Smooth muscle cell (in vitro differentiated cells): Measurements from ENCODE around the gene NR1H2. TPM values are rescaled to one million over a fixed set of nuclear protein-coding genes. Genes with fewer than 3 reads are reported as not detected.
"Not testable (repeated sequence)": the region's sequence is repeated elsewhere in the genome, so short reads cannot be mapped to it uniquely, and the experiment has no call there.

Experiments used
- DNase-seq: peaks from one replicate; lab custom pipeline; 2025; ENCODE audit not compliant: unreplicated experiment; lab: John Stamatoyannopoulos, UW
- H2AFZ ChIP-seq: fragments of 200-600 bp; sonication (generic); 2 replicates; pipeline ENCODE4 v1.6.0; 2016; ENCODE audit warnings: antibody characterized with exemption, low read depth, mild to moderate bottlenecking
- H3F3A ChIP-seq: fragments of 200-600 bp; sonication (generic); 2 replicates; pipeline ENCODE4 v1.6.0; 2017; ENCODE audit warnings: antibody characterized with exemption, low read depth
- H3K27ac ChIP-seq: fragments of 200-600 bp; sonication (generic); 2 replicates; pipeline ENCODE4 v1.5.1; 2016; ENCODE audit warnings: low read depth, mild to moderate bottlenecking
- H3K27me3 ChIP-seq: fragments of 200-600 bp; sonication (generic); 2 replicates; pipeline ENCODE4 v1.6.1; 2016; ENCODE audit warnings: low read depth, mild to moderate bottlenecking
- H3K36me3 ChIP-seq: fragments of 200-600 bp; sonication (generic); 2 replicates; pipeline ENCODE4 v1.5.1; 2016; ENCODE audit warnings: low read depth
- H3K4me1 ChIP-seq: fragments of 200-600 bp; sonication (generic); 2 replicates; pipeline ENCODE4 v1.5.1; 2016; ENCODE audit warnings: low read depth
- H3K4me2 ChIP-seq: fragments of 200-600 bp; sonication (generic); 2 replicates; pipeline ENCODE4 v1.6.0; 2016; ENCODE audit warnings: mild to moderate bottlenecking
- H3K4me3 ChIP-seq: fragments of 200-600 bp; sonication (generic); 2 replicates; pipeline ENCODE4 v1.5.1; 2016; ENCODE audit warnings: mild to moderate bottlenecking
- H3K79me2 ChIP-seq: fragments of 200-600 bp; sonication (generic); 2 replicates; pipeline ENCODE4 v1.6.0; 2016; ENCODE audit warnings: low read depth, mild to moderate bottlenecking
- H3K9ac ChIP-seq: fragments of 200-600 bp; sonication (generic); 2 replicates; pipeline ENCODE4 v1.6.0; 2016; ENCODE audit warnings: low read depth
- H3K9me3 ChIP-seq: fragments of 200-600 bp; sonication (generic); replicated peaks from 2 replicates; pipeline ENCODE4 v1.5.1; 2016; ENCODE audit warnings: low read depth
- H4K20me1 ChIP-seq: fragments of 200-600 bp; sonication (generic); 2 replicates; pipeline ENCODE4 v1.6.0; 2016; ENCODE audit warnings: low read depth
- WGBS: methylation state at CpG from one replicate; pipeline ENCODE4 v1.1.7; 2016; ENCODE audit warnings: low lambda C conversion rate; 5-methylcytosine and 5-hydroxymethylcytosine counted together
- polyA plus RNA-seq: library from polyadenylated mRNA; unstranded; fragments of >200 nt; fragmentation: Nextera tagmentation; extraction: Ambion mirVana; gene quantifications from 2 replicates; pipeline ENCODE4 v1.2.1, GENCODE V29; 2016
- total RNA-seq: library from RNA; depleted of rRNA; stranded (reverse); fragments of >200 nt; gene quantifications from 2 replicates; pipeline ENCODE4 v1.2.3, GENCODE V29; 2014
- TF ChIP-seq, protein P1 (sequence below): fragments of 200-600 bp; sonication (generic); IDR thresholded peaks from 2 replicates; pipeline ENCODE4 v1.5.1; 2017; ENCODE audit warnings: borderline replicate concordance, mild to moderate bottlenecking, antibody characterized with exemption; ENCODE audit not compliant: insufficient read depth, poor library complexity, severe bottlenecking

The NR1H2 gene
- total and polyA plus RNA-seq, 2 experiments from 2014 or later: 39.5 to 69.7 TPM

DNA sequence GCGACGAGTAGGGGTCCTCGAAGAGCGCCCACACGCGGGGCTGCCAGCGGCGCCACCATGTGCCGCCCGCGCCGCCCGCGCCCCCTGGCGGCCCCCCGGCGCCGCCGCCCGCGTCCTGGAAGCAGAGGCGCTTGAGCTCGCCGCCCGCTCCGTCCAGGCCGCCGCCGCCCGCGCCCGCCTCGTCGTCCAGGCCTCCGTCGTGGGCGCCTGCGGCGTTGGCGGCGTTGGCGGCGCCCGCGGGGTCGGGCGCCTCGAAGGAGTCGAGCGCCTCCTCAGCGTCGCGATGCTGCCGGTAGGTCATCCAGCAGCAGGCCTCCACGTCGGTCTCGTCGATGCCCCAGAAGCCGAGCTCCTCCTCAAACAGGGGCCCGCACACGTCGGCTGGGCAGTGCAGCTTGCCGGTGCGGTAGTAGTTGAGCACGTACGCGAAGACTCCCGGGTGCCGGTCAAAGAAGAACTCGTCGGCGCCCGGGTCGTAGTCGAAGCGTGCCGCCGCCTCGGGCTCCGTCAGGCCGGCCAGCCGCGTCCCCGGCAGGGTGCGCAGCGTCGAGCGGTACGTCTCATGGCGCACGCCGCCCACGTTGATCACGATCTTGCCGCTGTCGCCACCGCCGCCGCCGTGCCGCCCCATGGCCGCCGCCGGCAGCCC is 47.9 kb upstream of the NR1H2 start:
- TF ChIP-seq, protein P1, sequence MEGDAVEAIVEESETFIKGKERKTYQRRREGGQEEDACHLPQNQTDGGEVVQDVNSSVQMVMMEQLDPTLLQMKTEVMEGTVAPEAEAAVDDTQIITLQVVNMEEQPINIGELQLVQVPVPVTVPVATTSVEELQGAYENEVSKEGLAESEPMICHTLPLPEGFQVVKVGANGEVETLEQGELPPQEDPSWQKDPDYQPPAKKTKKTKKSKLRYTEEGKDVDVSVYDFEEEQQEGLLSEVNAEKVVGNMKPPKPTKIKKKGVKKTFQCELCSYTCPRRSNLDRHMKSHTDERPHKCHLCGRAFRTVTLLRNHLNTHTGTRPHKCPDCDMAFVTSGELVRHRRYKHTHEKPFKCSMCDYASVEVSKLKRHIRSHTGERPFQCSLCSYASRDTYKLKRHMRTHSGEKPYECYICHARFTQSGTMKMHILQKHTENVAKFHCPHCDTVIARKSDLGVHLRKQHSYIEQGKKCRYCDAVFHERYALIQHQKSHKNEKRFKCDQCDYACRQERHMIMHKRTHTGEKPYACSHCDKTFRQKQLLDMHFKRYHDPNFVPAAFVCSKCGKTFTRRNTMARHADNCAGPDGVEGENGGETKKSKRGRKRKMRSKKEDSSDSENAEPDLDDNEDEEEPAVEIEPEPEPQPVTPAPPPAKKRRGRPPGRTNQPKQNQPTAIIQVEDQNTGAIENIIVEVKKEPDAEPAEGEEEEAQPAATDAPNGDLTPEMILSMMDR: no peak

DNA sequence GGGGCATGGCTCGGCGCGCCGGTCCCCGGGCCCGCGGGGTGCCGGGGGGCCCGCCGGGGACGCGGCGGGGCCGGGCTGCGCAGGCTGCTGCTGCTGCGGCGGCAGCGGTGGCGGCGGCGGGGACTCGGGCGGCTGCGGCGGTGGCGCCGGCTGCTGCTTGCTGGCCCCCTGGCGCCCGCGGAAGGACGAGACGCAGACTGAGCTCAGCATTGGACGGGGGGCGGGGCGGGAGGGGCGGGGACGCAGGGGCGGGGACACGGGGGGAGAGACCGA is 47.4 kb upstream of the NR1H2 start:
- no peaks in the 10 kb centered on the region for H3K36me3 ChIP-seq
- peaks cover 19% of the 10 kb centered on the region for H3K27me3 ChIP-seq
- H4K20me1 ChIP-seq: peaks cover 40% of the 10 kb centered on the region
- H3K4me3 ChIP-seq: peak overlapping the region; percentile 42
- no peak overlapping the region for H3K9ac ChIP-seq
- 10% methylated on average over 23 of the region's 40 CpGs for WGBS
- H3F3A ChIP-seq: peaks cover 14% of the 10 kb centered on the region
- TF ChIP-seq, protein P1: no peak
- no peak overlapping the region for H3K4me2 ChIP-seq
- H3K27ac ChIP-seq: no peak overlapping the region
- H2AFZ ChIP-seq: no peak overlapping the region
- peaks cover 13% of the 10 kb centered on the region for H3K4me1 ChIP-seq
- no peaks in the 10 kb centered on the region for H3K9me3 ChIP-seq
- DNase-seq: no peak
- no peaks in the 10 kb centered on the region for H3K79me2 ChIP-seq

More for the DNA sequence above, 47.9 kb upstream of the NR1H2 start:
- no peak overlapping the region for H3K9ac ChIP-seq
- peaks cover 14% of the 10 kb centered on the region for H3F3A ChIP-seq
- WGBS: 8% methylated on average over 57 of the region's 104 CpGs
- H3K27ac ChIP-seq: no peak overlapping the region
- no peaks in the 10 kb centered on the region for H3K79me2 ChIP-seq
- no peak for DNase-seq
- no peaks in the 10 kb centered on the region for H3K9me3 ChIP-seq
- H3K36me3 ChIP-seq: no peaks in the 10 kb centered on the region
- peak overlapping the region; percentile 42 for H3K4me3 ChIP-seq
- peaks cover 45% of the 10 kb centered on the region for H4K20me1 ChIP-seq
- no peak overlapping the region for H2AFZ ChIP-seq
- peaks cover 13% of the 10 kb centered on the region for H3K4me1 ChIP-seq
- H3K27me3 ChIP-seq: peaks cover 19% of the 10 kb centered on the region
- H3K4me2 ChIP-seq: peak overlapping the region; percentile 83

GRCh38 chr19:50329146-50329925 is 46.9 kb upstream of the NR1H2 start, which contains the start of gene KCNC3:
Gene KCNC3, minus strand, starts transcription at chr19:50329377. Its CDS starts 295 bp downstream, at chr19:50329082.
- Histone ChIP-seq H3K79me2 (no peaks in the 10 kb centered on the region), H2AFZ (no peak within 1 kb of the TSS), H3K4me3 (peak within 1 kb of the TSS; percentile 51)

DNA sequence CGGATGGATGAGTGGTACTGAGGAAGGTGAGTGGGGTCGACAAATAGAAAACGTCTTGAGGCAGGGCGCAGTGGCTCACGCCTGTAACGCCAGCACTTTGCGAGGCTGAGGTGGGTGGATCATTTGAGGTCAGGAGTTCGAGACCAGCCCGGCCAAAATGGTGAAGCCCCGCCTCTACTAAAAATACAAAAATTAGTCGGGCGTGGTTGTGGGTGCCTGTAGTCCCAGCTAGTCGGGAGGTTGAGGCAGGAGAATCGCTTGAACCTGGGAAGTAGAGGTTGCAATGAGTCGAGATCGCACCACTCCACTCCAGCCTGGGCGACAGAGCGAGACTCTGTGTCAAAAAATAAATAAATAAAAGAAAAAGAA is 46.3 kb upstream of the NR1H2 start:
- Histone ChIP-seq H3K27me3 (peaks cover 19% of the 10 kb centered on the region), H3K27ac (peak overlapping the region; percentile 8), H3F3A (peaks cover 14% of the 10 kb centered on the region), H4K20me1 (peaks cover 29% of the 10 kb centered on the region), H3K4me2 (peak overlapping the region; percentile 90), H3K4me1 (peaks cover 18% of the 10 kb centered on the region), H3K4me3 (peak overlapping the region; percentile 51)
- H3K9me3 ChIP-seq, H3K36me3 ChIP-seq, H2AFZ ChIP-seq, H3K79me2 ChIP-seq, H3K9ac ChIP-seq, DNase-seq: not testable (repeated sequence)
- 27% methylated on average over 18 of the region's 18 CpGs for WGBS

More at GRCh38 chr19:50329146-50329925, 46.9 kb upstream of the NR1H2 start, which contains the start of gene KCNC3:
- WGBS: 13% methylated on average over 37 of the region's 43 CpGs
- Histone ChIP-seq H4K20me1 (peaks cover 35% of the 10 kb centered on the region), H3K27ac (peak within 1 kb of the TSS; percentile 8), H3K9me3 (no peaks in the 10 kb centered on the region), H3K4me2 (peak within 1 kb of the TSS; percentile 90), H3F3A (peaks cover 14% of the 10 kb centered on the region), H3K27me3 (peaks cover 19% of the 10 kb centered on the region), H3K4me1 (peaks cover 18% of the 10 kb centered on the region), H3K36me3 (no peaks in the 10 kb centered on the region), H3K9ac (no peak within 1 kb of the TSS)
- TF ChIP-seq, protein P1: no peak
- peak; percentile 81 for DNase-seq
